Mesodermal cell (in vitro differentiated cells): ENCODE measurements around the gene DIP2C.
"Not testable (repeated sequence)": the region's sequence is repeated elsewhere in the genome, so short reads cannot be mapped to it uniquely, and the experiment has no call there.

Experiments
- H3K27ac ChIP-seq: 2 replicates; pipeline ENCODE4 v1.7.0; 2013; ENCODE audit warnings: mild to moderate bottlenecking, low read depth, low read length, moderate library complexity; ENCODE audit not compliant: severe bottlenecking
- H3K36me3 ChIP-seq: 2 replicates; pipeline ENCODE4 v1.7.1; 2013; ENCODE audit warnings: mild to moderate bottlenecking, low read length, moderate library complexity; ENCODE audit not compliant: control insufficient read depth, insufficient read depth
- H3K4me1 ChIP-seq: one replicate; pipeline ENCODE4 v1.7.1; 2013; ENCODE audit warnings: mild to moderate bottlenecking, low read length; ENCODE audit not compliant: insufficient read depth, control insufficient read depth, poor library complexity, severe bottlenecking
- H3K4me3 ChIP-seq: 2 replicates; pipeline ENCODE4 v1.7.0; 2013; ENCODE audit warnings: low read length, control low read depth, mild to moderate bottlenecking; ENCODE audit not compliant: insufficient read depth, poor library complexity, severe bottlenecking; ENCODE audit errors: extremely low read depth
- H3K9me3 ChIP-seq: 2 replicates; pipeline ENCODE4 v1.7.1; 2013; ENCODE audit warnings: mild to moderate bottlenecking, low read length, moderate library complexity; ENCODE audit not compliant: control insufficient read depth
- WGBS, 2 experiments: methylation state at CpG; one replicate each; pipeline ENCODE4 v1.1.5; 2013; ENCODE audit warnings: missing lambda C conversion rate in 2 of 2; ENCODE audit not compliant: insufficient coverage in 2 of 2; 5-methylcytosine and 5-hydroxymethylcytosine counted together

Gene DIP2C

GRCh38 chr10:519055-519715, 170.3 kb downstream of the DIP2C start:
- H3K27ac ChIP-seq = no peak overlapping the region
- peaks cover 9% of the 10 kb centered on the region for H3K4me1 ChIP-seq
- H3K36me3 ChIP-seq = no peaks in the 10 kb centered on the region
- no peaks in the 10 kb centered on the region for H3K9me3 ChIP-seq
- WGBS, 2 experiments = 92 to 95% methylated on average over 14 to 16 of the region's 16 CpGs
- no peak overlapping the region for H3K4me3 ChIP-seq

DNA sequence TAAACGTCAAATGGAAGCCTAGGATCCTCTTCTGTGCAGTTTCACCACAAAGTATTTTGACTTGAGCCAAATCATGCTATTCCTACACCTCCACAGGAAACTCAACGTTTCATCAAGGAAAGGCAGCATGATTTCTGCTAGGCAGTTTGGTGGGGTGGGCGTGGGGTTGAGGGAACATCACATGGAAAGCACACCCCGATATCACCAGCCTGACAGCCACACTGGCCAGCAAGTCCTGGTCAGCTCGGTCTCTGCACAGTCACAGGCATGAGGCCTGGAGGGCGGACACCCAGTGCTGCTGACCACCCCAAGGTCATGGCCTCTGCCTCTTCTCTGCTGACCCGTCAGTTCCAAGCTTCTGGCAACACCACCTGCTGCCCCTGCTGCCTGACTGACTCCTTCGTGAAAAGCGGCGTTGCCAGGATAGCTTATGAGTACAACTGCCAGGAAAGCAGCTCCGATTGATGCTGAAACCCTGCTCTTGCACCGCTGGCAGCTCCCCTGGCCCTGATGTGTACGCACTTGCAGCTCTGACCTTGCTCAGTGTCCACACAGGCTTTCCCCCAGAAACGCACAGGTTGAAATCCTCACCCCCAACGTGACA, 171.5 kb downstream of the DIP2C start:
- Histone ChIP-seq H3K36me3 (peaks cover 4% of the 10 kb centered on the region), H3K4me3 (no peak overlapping the region), H3K27ac (no peak overlapping the region), H3K4me1 (peaks cover 9% of the 10 kb centered on the region), H3K9me3 (no peaks in the 10 kb centered on the region)
- WGBS, 2 experiments = 89% methylated on average over 12 to 14 of the region's 15 CpGs

DNA sequence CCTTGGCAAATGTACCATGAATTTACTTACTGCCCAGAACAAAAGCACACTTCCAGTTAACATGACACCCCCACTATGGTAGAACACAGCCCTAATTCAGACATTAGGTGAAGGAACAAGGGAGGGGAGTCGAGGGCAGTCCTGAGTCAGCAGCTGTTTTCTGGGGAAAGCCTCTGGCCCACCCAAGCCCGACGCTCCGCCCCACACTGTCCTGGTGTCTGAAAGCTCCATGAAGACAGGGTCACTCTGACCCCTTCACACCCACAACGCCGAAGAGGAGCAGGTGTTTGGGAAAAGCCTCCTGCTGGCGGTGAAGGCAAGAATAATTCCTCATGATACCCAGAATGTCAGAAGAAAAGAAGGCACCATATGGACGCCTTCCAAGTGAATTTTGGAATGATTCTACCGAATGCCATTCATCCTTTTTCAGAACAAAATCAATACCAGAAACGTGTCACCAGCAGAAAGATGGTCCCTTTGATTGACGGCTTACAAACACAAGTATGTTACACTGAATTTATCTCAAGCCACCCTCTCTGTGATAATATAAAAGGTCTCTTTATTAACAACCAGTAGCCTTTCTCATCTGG, 172.1 kb downstream of the DIP2C start:
- peaks cover 9% of the 10 kb centered on the region for H3K4me1 ChIP-seq
- H3K36me3 ChIP-seq = peaks cover 4% of the 10 kb centered on the region
- no peak overlapping the region for H3K27ac ChIP-seq
- no peak overlapping the region for H3K4me3 ChIP-seq
- 84 to 92% methylated on average over 10 of the region's 11 CpGs for WGBS, 2 experiments
- H3K9me3 ChIP-seq = no peaks in the 10 kb centered on the region

DNA sequence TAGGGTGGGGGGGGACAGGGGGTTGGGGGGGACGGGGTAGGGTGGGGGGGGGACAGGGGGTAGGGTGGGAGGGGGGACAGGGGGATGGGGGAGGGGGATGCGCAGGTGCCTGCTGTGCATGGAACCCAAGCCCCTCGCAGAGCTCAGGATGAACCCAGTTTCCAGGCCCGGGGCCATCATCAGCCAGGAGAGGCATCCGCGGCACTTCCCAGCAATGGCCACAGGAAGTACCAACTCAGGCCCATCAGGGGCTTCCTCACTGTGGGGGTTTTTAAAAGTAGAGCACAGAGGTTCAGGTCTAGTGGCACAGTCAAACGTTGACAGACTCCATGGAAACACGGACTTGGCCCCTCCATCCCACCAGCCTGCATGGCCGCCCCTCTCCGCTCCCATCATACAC, 172.7 kb downstream of the DIP2C start:
- Histone ChIP-seq H3K4me3 (no peak overlapping the region), H3K27ac (no peak overlapping the region), H3K36me3 (peaks cover 4% of the 10 kb centered on the region), H3K9me3 (no peaks in the 10 kb centered on the region), H3K4me1 (peaks cover 9% of the 10 kb centered on the region)
- 82 to 90% methylated on average over 5 to 9 of the region's 10 CpGs for WGBS, 2 experiments

GRCh38 chr10:515674-516073, 173.8 kb downstream of the DIP2C start:
- Histone ChIP-seq H3K9me3 (no peaks in the 10 kb centered on the region), H3K4me1 (peaks cover 4% of the 10 kb centered on the region)
- 79 to 85% methylated on average over 7 to 8 of the region's 8 CpGs for WGBS, 2 experiments

GRCh38 chr10:514137-514671, 175.3 kb downstream of the DIP2C start:
- H3K27ac ChIP-seq = no peak overlapping the region
- 95 to 97% methylated on average over 22 of the region's 22 CpGs for WGBS, 2 experiments
- H3K4me3 ChIP-seq = no peak overlapping the region
- H3K9me3 ChIP-seq = no peaks in the 10 kb centered on the region
- H3K36me3 ChIP-seq = peaks cover 4% of the 10 kb centered on the region
- peaks cover 4% of the 10 kb centered on the region for H3K4me1 ChIP-seq

More at GRCh38 chr10:515674-516073, 173.8 kb downstream of the DIP2C start:
- H3K36me3 ChIP-seq = peaks cover 4% of the 10 kb centered on the region
- no peak overlapping the region for H3K4me3 ChIP-seq
- no peak overlapping the region for H3K27ac ChIP-seq

DNA sequence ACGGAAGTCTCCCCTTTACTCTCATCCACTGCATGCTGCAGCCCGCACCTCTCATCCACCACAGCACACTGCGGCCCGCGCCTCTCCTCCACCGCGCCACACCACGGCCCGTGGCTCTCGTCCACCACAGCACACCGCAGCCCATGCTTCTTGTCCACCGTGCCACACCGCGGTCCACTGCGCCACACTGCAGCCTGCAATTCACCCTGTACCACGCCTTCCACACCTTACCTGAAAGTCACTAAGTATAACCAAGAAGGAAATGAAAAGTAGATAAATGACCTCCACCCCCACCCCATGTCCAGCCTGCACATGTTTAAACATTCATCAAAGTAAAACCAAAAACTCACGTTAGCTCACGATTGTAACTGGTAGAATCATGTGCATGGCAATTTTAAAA, 176.1 kb downstream of the DIP2C start:
- H3K27ac ChIP-seq = no peak overlapping the region
- 96 to 97% methylated on average over 11 to 18 of the region's 18 CpGs for WGBS, 2 experiments
- H3K36me3 ChIP-seq = peaks cover 4% of the 10 kb centered on the region
- no peak overlapping the region for H3K4me3 ChIP-seq
- peaks cover 4% of the 10 kb centered on the region for H3K4me1 ChIP-seq
- no peaks in the 10 kb centered on the region for H3K9me3 ChIP-seq

DNA sequence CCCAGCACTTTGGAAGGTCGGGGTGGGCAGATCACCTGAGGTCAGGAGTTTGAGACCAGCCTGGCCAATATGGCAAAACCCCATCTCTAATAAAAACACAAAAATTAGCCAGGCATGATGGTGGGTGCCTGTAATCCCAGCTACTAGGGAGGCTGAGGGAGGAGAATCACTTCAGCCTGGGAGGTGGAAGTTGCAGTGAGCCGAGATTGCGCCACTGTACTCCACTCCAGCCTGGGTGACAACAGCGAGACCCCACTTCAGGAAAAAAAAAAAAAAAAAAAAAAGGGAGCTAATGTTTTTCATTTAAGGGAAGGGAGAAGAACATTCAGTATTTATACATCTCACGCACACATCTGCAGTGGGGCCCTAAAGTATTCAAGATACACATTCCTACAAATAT, 176.8 kb downstream of the DIP2C start:
- H3K27ac ChIP-seq, H3K4me3 ChIP-seq, H3K36me3 ChIP-seq, H3K9me3 ChIP-seq, H3K4me1 ChIP-seq: not testable (repeated sequence)
- WGBS, 2 experiments = 100% methylated on average over 1 to 2 of the region's 5 CpGs

- Histone ChIP-seq H3K4me1 (peaks cover 4% of the 10 kb centered on the region), H3K27ac (no peak overlapping the region), H3K9me3 (no peaks in the 10 kb centered on the region), H3K4me3 (no peak overlapping the region), H3K36me3 (peaks cover 4% of the 10 kb centered on the region)
- 86 to 94% methylated on average over 13 to 14 of the region's 14 CpGs for WGBS, 2 experiments
Measured at GRCh38 chr10:511849-512191, 177.6 kb downstream of the DIP2C start.

DNA sequence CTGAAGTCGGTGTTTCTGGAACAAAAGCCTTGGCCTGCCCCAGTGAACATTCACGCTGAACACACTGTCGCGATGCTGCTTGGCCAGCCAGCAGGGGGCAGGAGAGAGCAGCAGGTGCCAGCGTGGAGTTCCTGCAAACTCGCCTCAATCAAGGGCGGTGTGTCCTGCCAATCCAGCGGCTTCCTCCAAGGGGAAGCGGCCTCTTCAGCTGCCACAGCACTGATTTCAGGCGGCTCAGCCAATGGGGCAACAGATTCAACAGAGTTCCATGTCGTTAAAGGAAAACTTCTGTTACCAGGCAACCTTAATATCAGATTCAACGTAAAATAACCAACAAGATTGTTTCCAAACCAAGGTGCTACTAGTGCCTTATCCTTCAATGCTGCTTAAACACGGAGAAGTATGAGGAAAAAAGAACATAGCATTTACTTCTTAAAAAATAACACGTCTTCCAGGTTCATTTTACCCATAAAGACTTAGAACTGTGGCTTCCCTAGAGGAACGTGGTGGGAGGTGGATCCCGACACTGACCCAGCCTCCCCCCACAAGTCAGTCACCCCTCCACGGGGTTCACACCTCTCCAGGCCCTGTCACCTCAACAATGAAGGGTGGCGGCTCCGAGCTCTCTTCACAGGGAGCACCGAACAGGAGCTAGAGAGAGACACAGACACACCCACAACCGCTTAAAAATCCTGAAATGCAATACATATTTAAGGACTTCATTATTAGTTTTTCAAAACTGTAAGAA, 178.2 kb downstream of the DIP2C start:
- peaks cover 4% of the 10 kb centered on the region for H3K36me3 ChIP-seq
- no peak overlapping the region for H3K4me3 ChIP-seq
- WGBS, 2 experiments = 9 to 20% methylated on average over 12 to 14 of the region's 21 CpGs
- H3K27ac ChIP-seq = no peak overlapping the region
- no peaks in the 10 kb centered on the region for H3K9me3 ChIP-seq
- peaks cover 4% of the 10 kb centered on the region for H3K4me1 ChIP-seq
